Suppressor macrophage treated with lipopolysaccharide for 1 hour (primary cell): Measurements from ENCODE around the gene USP21.
"Not testable (repeated sequence)": the region's sequence is repeated elsewhere in the genome, so short reads cannot be mapped to it uniquely, and the experiment has no call there.

ENCODE experiments used
- DNase-seq, 3 donors: peaks; one replicate each; pipeline ENCODE4 v3.0.0-alpha.2; 2020 to 2022

USP21 gene

GRCh38 chr1:161159087-161159912, at the start of gene USP21:
Gene USP21 (plus strand): TSS chr1:161159500. CDS start chr1:161160641, 1,141 bp downstream.
- DNase-seq: peak; percentile 94 to 96 (median 96)

GRCh38 chr1:161111117-161111516, 48.2 kb upstream of the USP21 start:
- peak; percentile 53 to 82 (median 79) for DNase-seq

- DNase-seq: peak; percentile 32 to 52 (median 46)
These were observed 47.8 kb upstream of the USP21 start for GRCh38 chr1:161111527-161111926.

GRCh38 chr1:161113915-161114314, 45.4 kb upstream of the USP21 start:
- no peak for DNase-seq

- DNase-seq: no peak
These were observed 44.7 kb upstream of the USP21 start for GRCh38 chr1:161114556-161114955.

- peak; percentile 27 to 57 (median 47) for DNase-seq
These were observed 44.1 kb upstream of the USP21 start for GRCh38 chr1:161115132-161115711.

- not testable (repeated sequence) for DNase-seq
These were observed 43.3 kb upstream of the USP21 start for GRCh38 chr1:161115961-161116360.

- DNase-seq: peak; percentile 93 to 95 (median 93)
These were observed 41.3 kb upstream of the USP21 start, which contains the start of the genes NIT1 and PFDN2 for GRCh38 chr1:161117759-161118581. Gene NIT1 (plus strand): TSS chr1:161118105. CDS start chr1:161118177, 72 bp downstream. Gene PFDN2 (minus strand): TSS chr1:161118037. CDS start chr1:161118026, 11 bp downstream.

GRCh38 chr1:161119092-161119903, 40.0 kb upstream of the USP21 start:
- DNase-seq: peak; percentile 67 to 78 (median 74)

- peak; percentile 32 to 45 (median 34) for DNase-seq
These were observed 38.2 kb upstream of the USP21 start for GRCh38 chr1:161121042-161121650.

GRCh38 chr1:161121834-161122233, 37.5 kb upstream of the USP21 start:
- DNase-seq: peak; percentile 76 to 85 (median 79)

GRCh38 chr1:161122967-161123366, 36.3 kb upstream of the USP21 start:
- DNase-seq: no peak

GRCh38 chr1:161127649-161128048, 31.7 kb upstream of the USP21 start:
- no peak for DNase-seq

GRCh38 chr1:161128591-161129420, 30.5 kb upstream of the USP21 start:
- no peak for DNase-seq

GRCh38 chr1:161130266-161130665, 29.0 kb upstream of the USP21 start:
- no peak for DNase-seq

- DNase-seq: no peak
These were observed 27.5 kb upstream of the USP21 start for GRCh38 chr1:161131523-161132409.

GRCh38 chr1:161132410-161133219, 26.7 kb upstream of the USP21 start, which contains the start of gene DEDD:
Gene DEDD (minus strand): TSS chr1:161132667. CDS start chr1:161124462, 8,205 bp downstream.
- peak; percentile 95 to 97 (median 97) for DNase-seq

GRCh38 chr1:161133220-161133740, 26.0 kb upstream of the USP21 start:
- no peak for DNase-seq
